Activated naive CD4-positive, alpha-beta T cell treated with anti-CD3 and anti-CD28 coated beads, Interleukin-2, amount 50 U/mL, for 16 hours (primary cell): ENCODE data around the gene LMX1B.

ENCODE experiments used
- DNase-seq: peaks from one replicate; pipeline ENCODE4 v3.0.0-alpha.2; 2020

The LMX1B gene

DNA sequence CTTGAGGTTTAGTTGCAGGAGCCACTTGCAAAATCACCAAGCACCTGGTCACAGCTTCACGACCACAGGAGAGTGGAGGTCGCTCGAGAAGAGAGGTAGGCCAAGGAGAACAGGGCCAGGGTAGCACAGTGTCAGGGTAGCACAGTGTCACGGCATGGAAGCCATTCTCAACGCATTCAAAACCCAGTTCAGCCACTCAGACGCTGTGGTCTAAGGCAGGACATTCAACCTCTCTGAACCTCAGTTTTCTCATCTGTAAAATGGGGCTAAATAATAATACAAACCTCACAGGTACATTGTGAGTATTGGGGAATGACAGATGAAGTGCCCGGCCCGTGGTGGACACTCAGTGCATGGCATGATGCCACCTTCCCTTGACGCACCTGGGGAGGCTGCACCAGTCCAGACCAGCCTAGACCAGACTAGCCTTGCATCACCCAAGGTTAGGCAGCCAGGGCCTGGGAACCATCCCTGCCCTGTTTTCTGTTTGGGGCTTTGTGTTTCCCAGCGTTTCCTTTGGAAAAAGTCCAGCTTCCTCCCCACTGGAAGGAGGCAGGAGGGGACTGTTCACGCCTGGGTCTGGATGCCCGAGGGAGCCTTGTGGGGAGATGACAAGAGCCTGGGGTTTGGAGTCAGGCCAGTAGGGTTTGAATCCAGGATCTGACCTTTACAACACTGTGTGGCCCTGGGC lies 7.8 kb upstream of the LMX1B start:
- DNase-seq, result no peak

DNA sequence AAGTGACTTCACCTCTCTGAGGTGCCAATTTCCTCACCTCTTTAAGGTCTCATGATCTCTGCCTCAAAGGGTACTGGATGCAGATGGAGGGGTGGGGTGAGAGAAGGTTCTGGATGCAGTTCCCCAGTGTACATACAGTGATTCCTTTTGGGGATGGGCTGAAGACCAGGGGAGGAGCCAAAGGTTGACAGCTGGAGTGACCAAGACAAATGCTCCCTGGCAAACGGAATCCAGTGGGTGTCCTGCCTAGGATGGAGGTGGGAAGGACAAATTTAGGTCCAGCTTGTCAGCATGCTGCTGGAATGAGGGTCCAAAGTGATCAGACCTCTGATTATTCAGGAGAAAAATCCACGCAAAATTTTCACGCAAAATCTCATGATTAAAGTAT lies 7.3 kb upstream of the LMX1B start:
- no peak for DNase-seq

DNA sequence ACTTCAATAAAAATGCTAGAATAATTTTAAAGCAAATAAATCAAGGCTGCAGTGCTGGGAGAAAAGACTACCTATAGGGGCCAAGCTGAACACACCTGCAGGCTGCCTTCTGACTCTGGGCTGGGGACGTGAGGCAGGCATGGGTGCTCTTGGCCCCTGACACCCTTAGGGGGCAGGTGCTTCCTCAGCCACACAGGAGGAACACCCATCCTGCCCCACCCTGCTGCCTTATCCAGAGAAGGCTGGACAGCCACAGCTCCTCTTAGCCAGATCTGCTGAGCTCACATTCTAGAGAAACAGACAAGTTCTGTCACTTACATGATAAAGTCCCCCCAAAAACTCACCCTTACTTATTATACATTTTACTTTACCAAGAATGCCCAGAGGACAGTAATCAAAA lies 6.6 kb upstream of the LMX1B start:
- no peak for DNase-seq

- no peak for DNase-seq
Observed at GRCh38 chr9:126607731-126608130, 6.0 kb upstream of the LMX1B start.

GRCh38 chr9:126608551-126608950 lies 5.2 kb upstream of the LMX1B start:
- no peak for DNase-seq

- DNase-seq, result no peak
Observed at GRCh38 chr9:126609191-126609590, 4.5 kb upstream of the LMX1B start.

GRCh38 chr9:126609711-126610388 lies 3.9 kb upstream of the LMX1B start:
- DNase-seq, result no peak

GRCh38 chr9:126611193-126611591 lies 2.5 kb upstream of the LMX1B start:
- DNase-seq, result no peak

GRCh38 chr9:126611592-126612325 lies 2.0 kb upstream of the LMX1B start:
- peak; percentile 78 for DNase-seq

- no peak for DNase-seq
Observed at GRCh38 chr9:126612326-126612812, 1.4 kb upstream of the LMX1B start.

DNA sequence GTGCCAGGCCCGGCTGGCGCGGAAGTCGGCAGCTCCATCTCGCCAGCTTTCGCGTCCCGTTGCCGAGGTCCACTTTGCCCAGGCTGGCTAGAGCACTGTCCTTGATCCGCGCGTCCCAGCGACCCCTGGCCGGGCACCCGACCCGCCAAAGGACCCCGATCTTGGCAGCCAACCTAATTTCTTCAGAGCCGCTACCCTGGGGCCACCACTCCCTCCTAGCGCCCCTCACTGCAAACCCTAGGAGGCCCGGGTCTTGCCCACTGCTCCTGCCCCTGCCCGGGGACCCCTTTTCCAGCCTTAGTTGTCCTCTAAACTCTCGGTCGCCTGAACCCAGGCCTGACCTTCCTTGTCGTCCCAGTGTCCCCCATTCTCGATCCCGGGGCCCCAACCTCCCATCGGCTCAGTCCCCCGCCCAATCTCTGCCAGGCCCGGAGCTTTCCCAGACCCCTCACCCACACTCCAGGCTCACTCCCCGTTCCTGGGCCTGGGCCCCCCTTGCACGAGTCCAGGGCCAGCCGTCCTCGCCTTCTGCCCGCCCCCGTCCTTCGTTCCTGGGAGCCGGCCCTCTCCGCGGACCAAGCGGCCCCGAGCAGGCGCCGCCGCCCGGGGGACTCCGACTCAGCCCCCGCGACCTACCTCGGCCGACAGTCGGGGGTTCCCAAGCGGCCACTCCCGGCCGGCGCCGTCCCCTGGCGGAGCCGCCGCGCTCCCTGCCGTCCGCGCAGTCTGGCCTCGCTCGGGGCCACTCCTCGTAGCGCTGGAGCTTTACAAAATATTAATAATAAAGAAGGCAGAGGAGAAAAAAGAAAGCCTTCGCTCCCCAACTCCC lies 701 bp upstream of the LMX1B start:
- no peak for DNase-seq

GRCh38 chr9:126614088-126614454 lies 343 bp downstream of the LMX1B start:
- no peak for DNase-seq

GRCh38 chr9:126614455-126615244 lies 922 bp downstream of the LMX1B start:
- DNase-seq, result no peak

DNA sequence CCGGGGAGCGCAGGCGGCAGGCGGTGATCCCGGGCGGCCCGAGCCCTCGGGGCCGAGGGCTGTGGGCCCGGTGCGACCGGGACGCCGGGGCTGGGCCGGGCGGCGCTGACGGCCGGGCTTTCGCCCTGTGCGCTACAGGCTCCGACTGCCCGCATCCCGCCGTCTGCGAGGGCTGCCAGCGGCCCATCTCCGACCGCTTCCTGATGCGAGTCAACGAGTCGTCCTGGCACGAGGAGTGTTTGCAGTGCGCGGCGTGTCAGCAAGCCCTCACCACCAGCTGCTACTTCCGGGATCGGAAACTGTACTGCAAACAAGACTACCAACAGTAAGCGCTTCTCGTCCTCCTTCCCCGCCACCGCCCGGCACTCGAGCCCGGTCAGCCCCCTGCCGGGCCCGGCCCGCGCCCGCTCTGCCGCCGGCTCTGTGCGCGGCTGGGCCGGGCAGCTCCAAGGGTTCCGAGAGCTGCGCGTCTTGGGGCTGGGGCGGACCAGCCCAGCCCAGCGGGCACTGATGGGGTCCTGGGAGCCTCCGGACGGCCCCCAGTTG lies 1.6 kb downstream of the LMX1B start:
- DNase-seq, result no peak

- DNase-seq, result no peak
Observed at GRCh38 chr9:126615791-126616447, 2.2 kb downstream of the LMX1B start.

DNA sequence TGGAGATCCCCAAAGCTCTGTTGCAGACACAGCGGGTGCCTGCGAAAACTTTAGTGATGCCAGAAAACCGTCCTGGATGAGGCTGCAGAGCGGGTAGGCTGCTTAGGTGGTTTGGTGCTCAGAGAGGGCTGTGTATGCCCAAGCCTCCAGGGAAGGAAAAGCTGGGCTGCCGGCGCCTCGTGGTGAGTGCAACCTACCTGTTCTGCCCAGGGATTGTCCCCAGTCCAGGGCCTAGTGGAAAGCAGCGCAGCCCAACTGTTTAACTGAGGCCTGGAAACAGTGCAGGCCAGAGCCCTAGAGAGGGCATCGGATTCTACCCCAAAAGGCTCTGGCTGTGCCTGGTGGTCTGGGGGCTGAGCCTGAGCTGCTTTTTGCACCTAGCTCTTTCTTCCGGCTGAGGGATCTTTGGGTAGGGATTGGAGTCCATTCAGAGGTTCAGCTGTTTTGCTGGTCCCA lies 2.8 kb downstream of the LMX1B start:
- DNase-seq, result no peak

DNA sequence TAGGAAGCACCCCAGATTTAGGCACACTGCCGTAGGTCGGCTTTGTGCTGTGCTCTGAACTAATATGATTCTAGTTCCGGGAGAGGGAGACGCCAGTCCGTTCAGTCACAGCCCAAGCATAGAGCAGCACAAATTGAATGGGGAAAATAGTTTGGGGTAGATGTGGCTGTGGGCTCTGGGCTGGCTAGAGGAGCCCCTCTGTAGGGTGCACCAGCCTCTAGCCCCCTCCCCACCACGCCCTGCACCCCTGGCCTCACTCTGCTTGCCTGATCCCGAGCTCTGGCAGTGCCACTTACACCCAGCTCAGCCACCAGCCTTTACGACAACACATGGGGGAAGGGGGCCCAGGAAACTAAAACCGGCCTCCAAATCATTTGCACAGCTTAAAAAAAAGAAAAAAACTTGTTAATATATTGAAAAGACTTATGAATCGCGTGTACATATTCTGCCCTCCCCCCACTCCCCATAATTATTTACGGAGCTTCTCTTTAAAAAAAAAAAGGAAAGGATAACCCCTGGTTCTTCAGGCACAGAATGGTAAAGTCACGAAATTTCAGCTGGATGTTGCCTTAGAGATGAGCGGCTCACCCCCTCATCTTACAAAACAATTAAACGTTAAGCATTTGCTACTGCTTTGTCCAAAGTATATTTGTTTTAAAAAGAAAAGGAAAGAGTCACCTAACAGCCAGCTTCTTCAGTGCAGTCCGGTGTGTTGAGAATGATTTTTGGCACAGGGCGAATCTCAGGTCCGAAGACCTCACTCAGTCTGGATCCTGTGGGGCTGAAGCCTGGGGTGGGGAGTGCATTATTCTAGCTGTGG lies 3.5 kb downstream of the LMX1B start:
- no peak for DNase-seq

GRCh38 chr9:126617823-126618165 lies 4.1 kb downstream of the LMX1B start:
- DNase-seq, result no peak

DNA sequence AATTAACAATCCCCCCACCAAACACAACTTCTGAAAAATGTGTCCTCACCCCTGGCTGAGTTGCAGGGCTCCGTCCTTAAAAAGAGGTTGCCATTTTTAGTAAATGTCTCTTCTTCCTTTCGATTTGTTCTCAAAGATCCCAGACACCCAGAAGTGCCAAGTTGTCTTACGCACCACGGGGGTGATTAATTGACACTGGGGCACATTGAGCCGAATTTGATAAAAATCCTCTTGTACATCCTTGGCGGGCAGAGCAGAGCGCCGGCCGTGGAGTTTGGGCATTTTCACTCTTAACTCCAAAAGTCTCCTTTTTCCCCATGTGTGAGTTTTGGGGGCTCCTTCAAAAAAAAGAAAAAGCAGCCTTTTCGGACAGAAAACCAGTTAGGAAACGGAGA lies 4.5 kb downstream of the LMX1B start:
- DNase-seq, result no peak

DNA sequence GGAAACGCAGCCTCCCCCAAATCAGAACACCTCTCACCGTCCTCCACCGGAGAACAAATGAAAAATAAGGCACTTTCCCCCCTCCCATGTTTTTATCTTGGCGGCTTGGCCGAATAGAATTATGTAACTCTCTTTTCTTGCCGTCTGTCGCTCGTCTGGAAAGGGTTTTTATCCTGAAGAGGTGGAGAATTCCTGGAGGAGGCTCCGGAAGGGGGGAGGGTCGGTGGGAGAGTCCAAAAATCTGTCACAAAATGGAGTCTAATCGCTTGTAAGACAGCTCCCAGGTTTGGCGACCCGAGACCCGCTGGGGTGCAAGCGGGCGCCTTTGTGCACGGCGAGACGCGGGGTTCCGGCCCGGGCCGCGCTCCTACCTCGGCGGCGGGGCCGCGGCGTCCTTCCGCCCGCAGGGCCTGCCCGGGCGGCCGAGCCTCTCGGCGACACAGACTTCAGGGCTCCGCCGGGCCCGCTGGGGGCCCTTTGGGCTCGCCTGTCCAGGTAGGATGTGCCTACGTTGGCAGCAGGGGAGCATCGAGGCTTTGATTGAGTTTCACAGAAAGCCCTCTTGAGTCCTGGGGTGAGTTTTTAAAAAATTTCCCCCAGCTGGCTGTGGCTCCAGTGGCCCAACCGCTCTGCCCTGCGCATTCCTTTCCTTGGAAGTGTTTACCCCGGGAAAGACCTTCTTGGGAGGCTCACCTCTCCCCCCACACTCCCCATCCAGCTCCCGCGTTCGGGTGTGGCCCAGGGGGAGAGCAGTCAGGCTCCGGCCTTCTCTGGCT lies 5.0 kb downstream of the LMX1B start:
- no peak for DNase-seq
